ENCODE results near the gene PLBD2.

PLBD2 gene

GRCh38 chr12:113371808-113372207 lies 13.4 kb downstream of the PLBD2 start:
- no peak for DNase-seq

GRCh38 chr12:113372371-113372770 lies 14.0 kb downstream of the PLBD2 start:
- no peak for DNase-seq

- DNase-seq = no peak
Measured at GRCh38 chr12:113373440-113373839, 15.1 kb downstream of the PLBD2 start.

GRCh38 chr12:113373969-113374368 lies 15.6 kb downstream of the PLBD2 start:
- no peak for DNase-seq

GRCh38 chr12:113374823-113375428 lies 16.5 kb downstream of the PLBD2 start:
- DNase-seq = no peak

GRCh38 chr12:113378291-113378690 lies 19.9 kb downstream of the PLBD2 start:
- DNase-seq = no peak

GRCh38 chr12:113381220-113381619 lies 22.8 kb downstream of the PLBD2 start:
- DNase-seq = no peak

- DNase-seq = no peak
Measured at GRCh38 chr12:113382206-113382605, 23.8 kb downstream of the PLBD2 start.

- no peak for DNase-seq
Measured at GRCh38 chr12:113384778-113385177, 26.4 kb downstream of the PLBD2 start.

- no peak for DNase-seq
Measured at GRCh38 chr12:113385282-113385882, 27.0 kb downstream of the PLBD2 start.

- DNase-seq = no peak
Measured at GRCh38 chr12:113386866-113387566, 28.6 kb downstream of the PLBD2 start.

GRCh38 chr12:113387631-113388030 lies 29.2 kb downstream of the PLBD2 start:
- DNase-seq = no peak

- no peak for DNase-seq
Measured at GRCh38 chr12:113388351-113388750, 30.0 kb downstream of the PLBD2 start.

- no peak for DNase-seq
Measured at GRCh38 chr12:113390064-113391043, 32.0 kb downstream of the PLBD2 start.

GRCh38 chr12:113391145-113391544 lies 32.8 kb downstream of the PLBD2 start:
- no peak for DNase-seq

GRCh38 chr12:113391650-113392337 lies 33.4 kb downstream of the PLBD2 start:
- no peak for DNase-seq

- no peak for DNase-seq
Measured at GRCh38 chr12:113392520-113392919, 34.1 kb downstream of the PLBD2 start.

- DNase-seq = no peak
Measured at GRCh38 chr12:113392988-113393579, 34.7 kb downstream of the PLBD2 start.

- no peak for DNase-seq
Measured at GRCh38 chr12:113393749-113394148, 35.4 kb downstream of the PLBD2 start.

- DNase-seq = no peak
Measured at GRCh38 chr12:113395119-113395518, 36.7 kb downstream of the PLBD2 start.

GRCh38 chr12:113396200-113396599 lies 37.8 kb downstream of the PLBD2 start:
- no peak for DNase-seq
